ENCODE measurements around the gene TRIP12. TPM values are rescaled to one million over a fixed set of nuclear protein-coding genes. Genes with fewer than 3 reads are reported as not detected.

TRIP12 gene
- total and polyA plus RNA-seq, 2 of the 8 experiments (the other 6 are each of a cell fraction or from before 2014, with no cell fraction given): 23.1 to 174 TPM

DNA sequence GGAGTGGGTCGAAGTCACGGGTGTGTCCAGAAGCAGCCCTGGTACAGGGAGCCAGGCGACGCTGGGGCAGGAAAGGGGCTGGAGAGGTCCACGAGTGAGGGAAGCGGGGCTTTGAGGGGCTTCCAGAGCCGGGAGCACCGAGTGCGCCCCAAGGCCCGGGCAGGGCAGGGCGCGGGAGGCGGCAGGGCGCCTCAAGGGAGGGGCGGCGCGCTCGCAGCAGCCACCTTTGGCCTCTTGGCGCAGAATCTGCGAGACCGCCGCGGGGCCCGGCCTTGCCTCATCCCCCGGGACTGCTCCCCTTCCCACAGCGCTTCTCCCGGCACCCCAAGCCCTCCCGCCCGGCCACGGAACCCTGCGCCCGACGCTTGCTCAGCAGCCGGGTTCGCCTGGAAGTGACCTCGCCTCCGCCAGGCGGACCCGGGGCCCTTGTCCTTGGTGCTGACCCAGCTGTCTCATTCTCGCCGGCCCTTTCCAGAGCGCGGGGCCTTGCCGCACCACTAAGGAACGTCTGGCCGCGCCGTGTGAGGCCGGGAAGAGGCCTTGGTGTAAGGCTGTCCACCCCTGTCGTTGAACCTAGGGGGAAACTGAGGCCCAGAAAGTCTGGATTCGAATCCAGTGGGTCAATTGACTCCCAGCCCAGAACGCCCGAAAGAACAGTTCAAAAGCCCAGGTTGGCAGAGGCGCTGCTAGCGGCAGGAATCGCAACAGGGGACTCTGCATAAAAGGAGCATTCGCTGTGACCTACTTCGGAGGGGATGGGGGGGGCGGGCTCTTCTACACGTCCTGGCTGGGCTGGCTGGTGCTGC lies 206.9 kb downstream of the TRIP12 start (continued):
- TF ChIP-seq KDM1A (IDR thresholded peaks at IDR 0.05; ENCODE audit: borderline replicate concordance, low read length) (no peak), MAFK (IDR thresholded peaks at IDR 0.05; ENCODE audit: low read depth, low read length) (no peak), ZNF274 (IDR thresholded peaks at IDR 0.05; ENCODE audit: borderline replicate concordance, extremely low read depth, low read length) (no peak), SP4 (IDR thresholded peaks at IDR 0.05; ENCODE audit: low read length) (no peak), CREB1 (IDR thresholded peaks at IDR 0.05) (no peak), EGR1 (IDR thresholded peaks at IDR 0.05; ENCODE audit: borderline replicate concordance, low read depth, low read length) (no peak), JUND (IDR thresholded peaks at IDR 0.05; ENCODE audit: low read length) (no peak), KDM4A (IDR thresholded peaks at IDR 0.05; ENCODE audit: low read depth, low read length, severe bottlenecking) (peak; percentile 49), CHD1 (IDR thresholded peaks at IDR 0.05; ENCODE audit: low read depth, low read length) (no peak), RXRA (IDR thresholded peaks at IDR 0.05; ENCODE audit: insufficient read depth, low read depth, low read length) (no peak), CEBPB (IDR thresholded peaks at IDR 0.05; ENCODE audit: low read depth, low read length) (no peak), SIN3A (conservative IDR thresholded peaks at IDR 0.05 in 1 of 2, IDR thresholded peaks at IDR 0.05 in 1 of 2; ENCODE audit: low read depth in 1 of 2, low read length in 2 of 2) (peak; percentile 96 to 97), YY1 (IDR thresholded peaks at IDR 0.05; ENCODE audit: low read depth, low read length) (no peak), GABPA (IDR thresholded peaks at IDR 0.05; ENCODE audit: borderline replicate concordance, insufficient read depth, low read length) (no peak), PHF8 (conservative IDR thresholded peaks at IDR 0.05; ENCODE audit: low read depth, low read length) (no peak), CTBP2 (IDR thresholded peaks at IDR 0.05; ENCODE audit: borderline replicate concordance, insufficient read depth, insufficient read length, low read length) (peak; percentile 56), CHD2 (IDR thresholded peaks at IDR 0.05; ENCODE audit: low read length) (no peak), GTF2F1 (IDR thresholded peaks at IDR 0.05; ENCODE audit: borderline replicate concordance, low read depth, low read length) (no peak), RBBP5 (IDR thresholded peaks at IDR 0.05; ENCODE audit: borderline replicate concordance, low read depth, low read length) (peak; percentile 50), RFX5 (IDR thresholded peaks at IDR 0.05; ENCODE audit: borderline replicate concordance, low read depth, low read length) (no peak), SIX5 (IDR thresholded peaks at IDR 0.05; ENCODE audit: low read depth, low read length) (no peak), BCL11A (IDR thresholded peaks at IDR 0.05; ENCODE audit: low read depth in 2 of 2, low read length in 2 of 2) (no peak), TEAD4 (IDR thresholded peaks at IDR 0.05; ENCODE audit: low read depth, low read length) (peak; percentile 44; the same call in 1 of the 2 replicates), KDM5A (IDR thresholded peaks at IDR 0.05; ENCODE audit: low read length) (no peak)
- TF ChIP-seq, protein P1, sequence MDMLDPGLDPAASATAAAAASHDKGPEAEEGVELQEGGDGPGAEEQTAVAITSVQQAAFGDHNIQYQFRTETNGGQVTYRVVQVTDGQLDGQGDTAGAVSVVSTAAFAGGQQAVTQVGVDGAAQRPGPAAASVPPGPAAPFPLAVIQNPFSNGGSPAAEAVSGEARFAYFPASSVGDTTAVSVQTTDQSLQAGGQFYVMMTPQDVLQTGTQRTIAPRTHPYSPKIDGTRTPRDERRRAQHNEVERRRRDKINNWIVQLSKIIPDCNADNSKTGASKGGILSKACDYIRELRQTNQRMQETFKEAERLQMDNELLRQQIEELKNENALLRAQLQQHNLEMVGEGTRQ (IDR thresholded peaks at IDR 0.05; ENCODE audit: low read length): no peak
